GM12878 (cell line): ENCODE data around the gene IRAK3. TPM values are rescaled to one million over a fixed set of nuclear protein-coding genes. Genes with fewer than 3 reads are reported as not detected.

ENCODE experiments used
- BACH1 ChIP-seq: fragments of 450-650 bp; IDR thresholded peaks from 2 replicates; pipeline ENCODE4 v1.6.1; 2017; ENCODE audit warnings: mild to moderate bottlenecking, borderline replicate concordance
- CREM ChIP-seq: IDR thresholded peaks from 2 replicates; pipeline ENCODE4 v1.6.1; 2014; ENCODE audit warnings: antibody characterized with exemption, low read depth
- E2F8 ChIP-seq: fragments of 450-650 bp; IDR thresholded peaks from 2 replicates; pipeline ENCODE4 v1.6.1; 2018; ENCODE audit warnings: mild to moderate bottlenecking, low read depth, moderate library complexity; ENCODE audit not compliant: partially characterized antibody
- E4F1 ChIP-seq: fragments of 450-650 bp; IDR thresholded peaks from 2 replicates; pipeline ENCODE4 v1.6.1; 2018; ENCODE audit warnings: borderline replicate concordance, mild to moderate bottlenecking; ENCODE audit not compliant: partially characterized antibody
- HCFC1 ChIP-seq: fragments of 150-350 bp; IDR thresholded peaks from 2 replicates; pipeline ENCODE4 v1.6.1; 2014; ENCODE audit warnings: low read length
- IRF4 ChIP-seq: IDR thresholded peaks from 2 replicates; pipeline ENCODE4 v1.6.1; 2011; ENCODE audit warnings: low read depth, low read length
- MTA2 ChIP-seq: fragments of 450-650 bp; IDR thresholded peaks from 2 replicates; pipeline ENCODE4 v1.6.1; 2016; ENCODE audit warnings: low read depth, mild to moderate bottlenecking, moderate library complexity
- MYB ChIP-seq: fragments of 150-350 bp; IDR thresholded peaks from 2 replicates; pipeline ENCODE4 v1.6.1; 2014; ENCODE audit warnings: mild to moderate bottlenecking, low read depth, low read length, borderline replicate concordance
- PBX3 ChIP-seq: IDR thresholded peaks from 2 replicates; pipeline ENCODE4 v1.6.1; 2011; ENCODE audit warnings: mild to moderate bottlenecking, low read depth, low read length, moderate library complexity; ENCODE audit not compliant: insufficient replicate concordance
- POLR2AphosphoS2 ChIP-seq: IDR thresholded peaks from 2 replicates; pipeline ENCODE4 v1.6.1; 2011; ENCODE audit warnings: low read depth, mild to moderate bottlenecking, low read length, improper control_type of control experiment, moderate library complexity
- USF1 ChIP-seq: IDR thresholded peaks from 2 replicates; pipeline ENCODE4 v1.6.1; 2011; ENCODE audit warnings: borderline replicate concordance, low read depth, mild to moderate bottlenecking, moderate library complexity, mixed read lengths, low read length; ENCODE audit not compliant: insufficient read depth; ENCODE audit errors: extremely low read length
- ZNF592 ChIP-seq: fragments of 450-650 bp; IDR thresholded peaks from 2 replicates; pipeline ENCODE4 v1.6.1; 2017; ENCODE audit warnings: mild to moderate bottlenecking, moderate library complexity
- polyA plus RNA-seq, 11 experiments: library from polyadenylated mRNA; depleted of rRNA in 4 of 11; unstranded in 6 of 11; stranded (reverse) in 5 of 11; fragments of >200 nt; fragmentation: Nextera tagmentation in 4 of 11; fragmentation: Illumina TruSeq in 1 of 11; extraction: Ambion mirVana in 4 of 11; extraction: Trizol in 1 of 11; gene quantifications; 1 replicate in 1 of 11; 2 replicates in 10 of 11; pipeline versions ENCODE4 v1.2.1 to v1.2.3, GENCODE V29; 2011 to 2016; ENCODE audit warnings: inconsistent platforms in 2 of 11, missing spikeins in 2 of 11, low read depth in 1 of 11
- total RNA-seq, 4 experiments: library from RNA; depleted of rRNA in 3 of 4; stranded (reverse); fragments of >200 nt in 3 of 4; fragmentation: Illumina TruSeq in 1 of 4; extraction: Trizol in 1 of 4; gene quantifications; 2 replicates each; pipeline versions ENCODE4 v1.2.1 to v1.2.3, GENCODE V29; 2013 to 2021

Gene IRAK3
- total and polyA plus RNA-seq, 10 of the 15 experiments (the other 5 are each of a cell fraction or from before 2014, with no cell fraction given), result 1.4 to 14.1 (median 5.4) TPM

GRCh38 chr12:66169221-66170170, 19.5 kb upstream of the IRAK3 start, which contains the start of gene TMBIM4 (continued):
- TF ChIP-seq E2F8, result peak; percentile 59
- peak; percentile 63 for TF ChIP-seq POLR2AphosphoS2
- 0 out of 2 replicates have a peak, but pooled peaks have one; percentile 37 for TF ChIP-seq MTA2
- no peak for TF ChIP-seq ZNF592
- TF ChIP-seq PBX3, result no peak
- no peak for TF ChIP-seq MYB
- peak; percentile 58; the same call in 1 of the 2 replicates for TF ChIP-seq BACH1
- peak; percentile 66; the same call in 1 of the 2 replicates for TF ChIP-seq IRF4
- no peak for TF ChIP-seq USF1
- TF ChIP-seq CREM, result peak; percentile 82
- TF ChIP-seq HCFC1, result peak; percentile 50
- TF ChIP-seq E4F1, result peak; percentile 90
